GM18520 (cell line): ENCODE data around the gene SCAMP1.

ENCODE experiments used
- ATAC-seq: cut with Tn5 transposase; IDR thresholded peaks from one replicate; pipeline ENCODE4 v1.9.1; 2021; ENCODE audit not compliant: unreplicated experiment

SCAMP1 gene

DNA sequence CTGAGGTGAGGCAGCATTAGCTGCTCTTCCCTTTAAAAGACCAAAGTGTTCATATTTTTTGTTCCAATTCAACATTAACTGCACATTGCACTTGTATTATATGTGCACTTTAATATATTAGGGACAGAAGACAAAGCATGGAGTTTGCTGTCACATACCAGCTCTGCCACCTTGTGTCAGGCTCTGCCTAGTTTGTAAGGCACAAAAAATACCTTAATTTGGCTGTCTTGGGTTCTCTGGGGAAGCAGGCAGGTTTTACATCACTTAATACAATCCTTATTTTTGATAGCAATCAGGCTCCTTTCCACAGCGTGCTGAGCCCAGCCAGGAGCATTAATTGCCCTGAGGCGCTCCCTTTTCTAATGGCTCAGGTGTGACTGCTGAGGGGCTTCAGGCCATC is 131.8 kb downstream of the SCAMP1 start:
- ATAC-seq = no peak

DNA sequence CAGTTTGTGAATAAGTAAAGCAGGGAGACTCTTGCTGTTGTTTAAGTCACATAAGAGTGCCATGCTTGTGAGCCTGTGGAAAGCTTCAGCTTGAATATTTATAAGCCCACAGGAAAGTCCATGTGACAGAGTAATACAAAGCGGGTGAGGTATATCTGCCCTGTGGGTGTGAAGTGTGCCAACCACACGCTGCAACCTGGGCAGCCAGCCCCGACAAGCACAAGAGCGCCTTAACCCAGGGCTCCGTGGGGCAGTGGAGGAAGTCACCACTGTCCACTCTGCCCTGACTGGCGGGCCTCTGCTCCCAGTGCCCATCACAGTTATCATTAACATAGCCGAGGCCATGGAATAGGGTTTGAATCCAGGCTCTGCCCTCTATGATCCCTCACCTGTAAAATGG is 132.2 kb downstream of the SCAMP1 start:
- ATAC-seq = no peak

GRCh38 chr5:78495800-78496199 is 135.4 kb downstream of the SCAMP1 start:
- no peak for ATAC-seq

DNA sequence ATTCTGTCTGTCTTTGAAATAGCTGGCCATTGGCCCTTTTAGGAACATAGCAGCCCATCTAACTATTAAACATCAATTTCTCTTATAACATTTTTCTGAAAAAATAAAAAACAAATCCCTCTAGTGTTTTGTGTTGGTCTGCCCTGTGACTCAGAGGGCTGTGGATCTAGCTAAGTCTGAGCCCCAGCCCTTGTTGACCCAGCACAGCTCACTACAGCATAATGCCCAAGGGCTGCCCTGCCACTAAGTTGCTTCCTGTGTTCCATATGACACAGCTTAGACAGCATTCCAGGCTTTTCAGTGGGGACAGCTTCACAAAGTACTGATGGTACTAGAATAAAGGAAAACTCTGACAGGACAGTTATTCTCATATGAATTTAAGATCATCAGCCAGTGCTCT is 136.0 kb downstream of the SCAMP1 start:
- no peak for ATAC-seq

- ATAC-seq = no peak
These were observed 137.4 kb downstream of the SCAMP1 start for GRCh38 chr5:78497573-78498533.

DNA sequence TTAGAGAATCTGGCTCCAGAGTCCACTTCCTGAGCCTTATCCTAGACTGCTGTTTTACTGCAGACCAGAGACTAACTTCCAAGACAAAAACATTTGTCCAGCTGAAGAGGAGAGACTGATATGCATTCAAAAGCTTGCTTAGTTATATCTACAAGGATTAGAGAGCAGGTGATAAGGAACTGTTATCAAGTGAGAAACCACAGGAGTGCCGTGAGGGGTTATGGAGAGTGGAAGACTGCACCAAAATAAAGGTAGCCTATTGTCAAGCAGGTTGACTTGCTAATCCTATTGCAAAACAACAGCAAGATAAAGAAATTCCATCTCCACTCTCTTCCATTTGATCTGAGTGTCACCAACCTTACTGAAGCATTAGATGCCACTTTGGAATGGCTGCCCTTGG is 139.1 kb downstream of the SCAMP1 start:
- no peak for ATAC-seq

GRCh38 chr5:78500028-78500427 is 139.6 kb downstream of the SCAMP1 start:
- no peak for ATAC-seq

- ATAC-seq = no peak
These were observed 140.5 kb downstream of the SCAMP1 start for GRCh38 chr5:78500871-78501270.

- ATAC-seq = no peak
These were observed 141.3 kb downstream of the SCAMP1 start for GRCh38 chr5:78501411-78502352.

DNA sequence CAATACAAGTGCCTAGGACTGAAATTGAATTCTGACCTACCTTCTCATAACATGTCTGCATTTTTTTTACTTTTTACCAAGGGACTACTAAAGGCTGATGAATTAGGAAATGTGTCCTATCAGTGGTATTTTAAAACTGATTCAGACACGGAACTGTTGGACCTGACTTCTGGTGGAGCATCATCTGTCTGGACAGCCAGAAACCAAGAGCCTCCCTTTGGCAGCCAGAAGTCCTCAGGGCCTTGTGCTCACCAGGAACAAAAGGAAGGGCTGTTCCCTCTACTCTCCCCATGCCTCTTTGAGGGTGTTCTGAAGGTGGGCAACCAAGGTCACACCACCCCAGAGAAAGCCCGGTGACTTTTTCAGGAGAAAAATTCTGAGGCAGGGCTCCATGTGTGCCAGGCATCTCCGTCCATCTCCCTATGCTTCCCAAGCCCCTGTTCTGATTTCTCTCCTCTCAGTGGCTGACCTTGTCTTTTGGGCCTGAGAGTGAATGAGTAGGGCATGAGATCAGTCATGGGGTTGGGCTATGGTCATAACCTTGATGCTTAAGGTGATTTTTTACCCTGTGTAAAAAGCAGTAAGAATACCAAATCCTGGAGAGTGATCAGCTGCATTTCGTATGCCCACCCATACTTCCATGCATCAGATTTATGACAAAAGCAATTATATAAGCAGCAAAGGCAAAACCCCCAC is 143.7 kb downstream of the SCAMP1 start:
- ATAC-seq = no peak

- no peak for ATAC-seq
These were observed 144.6 kb downstream of the SCAMP1 start for GRCh38 chr5:78504704-78505677.

DNA sequence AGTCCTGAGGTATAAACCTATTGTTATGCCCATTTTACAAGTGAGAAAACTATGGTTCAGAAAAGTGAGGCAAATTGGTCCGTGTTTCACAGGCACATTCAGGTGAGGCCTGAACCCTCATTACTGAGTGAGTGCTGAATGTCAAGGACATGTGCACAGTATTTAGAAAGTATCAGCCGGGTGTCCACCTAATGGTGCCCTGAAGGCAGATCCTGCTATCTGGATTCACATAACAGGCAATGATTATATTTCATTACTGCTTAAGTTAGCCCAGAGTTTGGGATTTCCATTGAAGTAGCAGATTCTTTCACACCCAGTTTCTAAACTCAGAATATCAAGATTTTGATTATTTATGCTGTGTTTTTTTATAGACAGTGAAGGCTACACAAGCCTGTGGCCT is 145.4 kb downstream of the SCAMP1 start:
- no peak for ATAC-seq

- no peak for ATAC-seq
These were observed 146.0 kb downstream of the SCAMP1 start for GRCh38 chr5:78506261-78507024.

- no peak for ATAC-seq
These were observed 147.1 kb downstream of the SCAMP1 start for GRCh38 chr5:78507531-78507930.

DNA sequence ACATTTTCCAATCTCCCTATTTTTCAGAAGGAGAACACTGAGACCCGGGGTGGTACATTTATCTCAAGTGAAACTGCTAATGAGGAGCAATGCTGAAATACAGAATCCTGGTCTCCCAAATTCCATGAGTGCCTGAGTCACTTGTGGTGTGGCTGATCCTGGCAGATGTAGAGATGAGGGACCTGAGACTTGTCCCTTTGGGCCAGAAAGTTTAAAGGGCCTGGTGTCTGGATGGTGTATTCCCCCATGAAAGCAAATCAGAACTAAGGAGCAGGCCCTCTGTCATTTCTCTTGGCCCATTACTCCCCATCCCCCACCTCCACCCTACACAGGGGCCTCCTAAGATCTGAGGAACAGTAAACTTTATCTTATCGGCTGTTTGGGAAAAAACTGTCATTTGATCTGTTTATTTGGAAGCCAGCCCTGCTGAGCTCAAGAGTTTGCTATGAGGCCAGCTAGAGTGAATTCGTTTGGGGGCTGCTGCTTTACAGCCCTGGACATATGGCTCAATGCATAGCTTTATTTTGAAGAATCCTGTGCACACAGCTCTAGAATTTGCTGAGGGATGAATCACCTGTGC is 147.9 kb downstream of the SCAMP1 start:
- ATAC-seq = no peak

DNA sequence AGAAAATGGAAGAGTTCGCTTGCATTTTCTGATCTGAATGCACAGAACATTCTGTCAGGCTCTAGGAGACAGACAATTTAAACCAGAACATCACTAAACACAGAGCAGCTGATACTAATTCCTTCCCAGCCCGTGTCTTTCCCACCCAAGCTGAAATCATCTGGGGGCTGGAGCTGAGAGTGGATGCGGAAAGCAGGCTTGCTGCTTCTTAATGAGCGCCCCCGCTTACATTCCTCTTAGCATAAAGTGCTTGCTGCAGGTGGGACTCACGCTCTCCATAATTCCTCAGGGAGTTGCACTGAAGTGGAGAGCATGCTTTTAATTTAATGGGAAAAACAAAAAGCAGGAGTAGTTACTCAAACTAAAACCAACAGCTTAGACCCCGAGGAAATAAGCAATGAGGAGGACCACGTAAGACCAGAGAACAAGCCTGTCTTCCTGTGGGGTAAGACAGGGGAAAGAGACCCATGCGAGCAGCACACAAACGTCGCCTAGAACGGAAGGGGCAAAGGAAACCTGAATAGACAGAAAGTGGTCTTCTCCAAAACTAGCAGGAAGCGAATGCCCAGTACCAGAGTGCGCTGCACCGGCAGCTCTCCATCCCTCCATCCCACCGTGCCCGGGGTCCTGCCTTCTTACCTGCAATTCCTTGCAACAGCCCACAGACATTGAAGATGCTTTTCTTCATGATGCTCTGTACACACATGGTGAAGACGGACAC is 148.9 kb downstream of the SCAMP1 start:
- ATAC-seq = no peak

DNA sequence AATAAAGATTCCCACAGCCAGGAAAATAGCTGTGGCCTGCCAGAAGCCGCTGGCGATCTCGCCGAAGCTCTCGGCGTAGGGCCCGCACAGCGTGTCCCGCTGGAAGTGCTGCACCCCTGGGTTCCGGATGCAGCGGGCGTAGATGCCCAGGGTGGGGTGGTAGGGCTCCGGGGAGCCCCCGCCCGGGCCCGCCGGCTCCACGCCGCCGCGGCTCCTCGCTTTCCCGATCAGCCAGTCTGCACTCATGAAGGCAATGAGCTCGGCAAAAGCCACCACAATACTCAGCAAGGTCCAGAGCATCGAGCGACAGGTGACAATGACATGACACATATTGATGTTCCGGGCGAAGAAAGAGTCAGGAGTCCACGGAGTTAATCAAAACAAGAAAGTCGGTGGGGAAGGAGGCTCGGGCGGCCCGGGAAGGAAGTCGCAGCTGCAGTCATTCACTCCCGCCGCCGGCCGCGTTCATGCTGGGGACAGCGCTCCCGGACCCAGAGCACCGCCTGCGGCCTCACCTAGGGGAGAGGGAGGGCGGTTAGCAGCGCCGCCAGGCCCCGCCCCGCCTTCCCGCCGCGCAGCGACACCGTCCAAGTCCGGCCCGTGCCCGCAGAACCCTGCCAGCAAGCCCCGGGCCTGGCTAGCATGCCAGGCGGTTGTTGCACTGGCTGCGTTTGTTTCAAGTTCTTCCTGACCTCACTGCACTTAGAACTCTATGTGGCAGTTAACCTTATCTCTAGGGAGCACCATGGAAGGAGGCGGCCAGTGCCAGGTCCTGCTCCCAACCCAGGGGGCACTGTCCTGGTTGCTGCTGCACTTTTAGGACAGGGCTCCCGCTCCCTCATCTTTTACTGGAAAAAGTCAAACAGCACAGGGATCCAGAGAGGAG is 149.7 kb downstream of the SCAMP1 start:
- ATAC-seq = peak; percentile 48
